Nephron progenitor cell (in vitro differentiated cells): ENCODE measurements around the gene GLTP.

ENCODE experiments used
- DNase-seq: peaks from one replicate; pipeline ENCODE4 v3.0.0; 2021
- H3K27ac Mint-ChIP-seq: 2 replicates; pipeline ENCODE4 v1.8.0; 2021; ENCODE audit warnings: mild to moderate bottlenecking, moderate library complexity, mixed read lengths
- H3K27me3 Mint-ChIP-seq: 2 replicates; pipeline ENCODE4 v1.8.0; 2021; ENCODE audit warnings: mild to moderate bottlenecking, low read depth, mixed read lengths; ENCODE audit not compliant: poor library complexity
- H3K36me3 Mint-ChIP-seq: 2 replicates; pipeline ENCODE4 v1.8.0; 2021; ENCODE audit warnings: low read depth, mixed read lengths
- H3K4me1 Mint-ChIP-seq: 2 replicates; pipeline ENCODE4 v1.8.0; 2021; ENCODE audit warnings: mixed read lengths
- H3K4me3 Mint-ChIP-seq: 2 replicates; pipeline ENCODE4 v1.8.0; 2021; ENCODE audit warnings: mild to moderate bottlenecking, moderate library complexity, mixed read lengths
- H3K9me3 Mint-ChIP-seq: 2 replicates; pipeline ENCODE4 v1.8.0; 2021; ENCODE audit warnings: mild to moderate bottlenecking, moderate library complexity, mixed read lengths
- CTCF ChIP-seq: fragments of 200-600 bp; sonication (generic); IDR thresholded peaks from 2 replicates; pipeline ENCODE4 v1.5.0; 2021; ENCODE audit warnings: antibody characterized with exemption

The GLTP gene

GRCh38 chr12:109925185-109925840, 45.0 kb upstream of the GLTP start:
- H3K9me3 Mint-ChIP-seq = no peaks in the 10 kb centered on the region
- H3K36me3 Mint-ChIP-seq = peaks cover 13% of the 10 kb centered on the region
- peaks cover 6% of the 10 kb centered on the region for H3K27me3 Mint-ChIP-seq
- H3K4me3 Mint-ChIP-seq = peak overlapping the region; percentile 10
- peak; percentile 42 for DNase-seq
- TF ChIP-seq CTCF = no peak
- H3K27ac Mint-ChIP-seq = peak overlapping the region; percentile 92
- peaks cover 34% of the 10 kb centered on the region for H3K4me1 Mint-ChIP-seq

- Mint-ChIP-seq H3K4me1 (peaks cover 34% of the 10 kb centered on the region), H3K4me3 (no peak overlapping the region), H3K27ac (no peak overlapping the region), H3K9me3 (no peaks in the 10 kb centered on the region), H3K36me3 (peaks cover 23% of the 10 kb centered on the region), H3K27me3 (peaks cover 9% of the 10 kb centered on the region)
- DNase-seq = no peak
- no peak for TF ChIP-seq CTCF
Measured at GRCh38 chr12:109923481-109924245, 43.3 kb upstream of the GLTP start.

DNA sequence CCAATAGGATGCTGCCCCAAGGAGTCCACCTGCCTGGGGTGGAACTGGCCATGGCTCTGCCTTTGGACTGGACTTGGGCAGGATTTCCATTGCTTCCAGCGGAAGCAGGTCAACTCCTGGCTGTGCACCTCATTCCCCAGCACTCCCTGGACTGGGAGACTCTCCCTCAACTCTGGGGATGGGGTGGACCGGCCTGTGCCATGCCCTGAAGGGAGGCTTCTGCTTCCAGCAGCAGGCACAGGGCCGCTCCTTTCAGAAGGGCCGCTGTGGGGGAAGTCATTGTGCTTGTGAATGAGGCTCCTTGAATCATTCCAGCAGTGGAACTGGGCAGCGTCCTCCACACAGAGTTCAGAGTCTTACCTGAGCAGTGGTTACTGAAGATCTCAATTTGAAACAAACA, 42.7 kb upstream of the GLTP start:
- peak overlapping the region; percentile 57 for H3K27ac Mint-ChIP-seq
- no peak for TF ChIP-seq CTCF
- H3K27me3 Mint-ChIP-seq = peaks cover 11% of the 10 kb centered on the region
- peaks cover 34% of the 10 kb centered on the region for H3K4me1 Mint-ChIP-seq
- no peaks in the 10 kb centered on the region for H3K9me3 Mint-ChIP-seq
- DNase-seq = no peak
- H3K36me3 Mint-ChIP-seq = peaks cover 27% of the 10 kb centered on the region
- no peak overlapping the region for H3K4me3 Mint-ChIP-seq

DNA sequence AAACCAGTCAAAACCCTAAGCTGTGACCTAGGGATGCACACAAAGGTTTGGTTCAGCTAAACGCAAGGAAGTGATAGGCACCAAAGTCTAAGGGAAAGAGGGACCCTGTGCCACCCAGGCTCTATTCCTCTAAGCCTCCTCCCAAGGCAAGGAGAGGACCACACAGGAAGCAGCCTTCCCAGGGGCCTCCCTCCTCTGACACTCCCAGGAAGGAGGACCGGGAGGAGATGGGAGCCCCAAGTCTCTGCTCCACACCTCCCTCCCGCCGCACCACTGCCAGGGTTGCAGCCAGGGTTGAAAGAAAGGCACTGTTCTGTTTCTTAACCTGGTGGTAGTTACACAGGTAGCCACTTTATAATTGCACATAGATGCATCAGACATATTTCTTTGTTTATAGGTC, 41.6 kb upstream of the GLTP start:
- no peak for DNase-seq
- H3K27me3 Mint-ChIP-seq = peaks cover 12% of the 10 kb centered on the region
- no peak overlapping the region for H3K4me3 Mint-ChIP-seq

GRCh38 chr12:109920261-109920780, 40.0 kb upstream of the GLTP start:
- peaks cover 48% of the 10 kb centered on the region for H3K36me3 Mint-ChIP-seq
- peaks cover 12% of the 10 kb centered on the region for H3K27me3 Mint-ChIP-seq
- H3K27ac Mint-ChIP-seq = peak overlapping the region; percentile 70
- DNase-seq = no peak
- TF ChIP-seq CTCF = no peak
- no peak overlapping the region for H3K4me3 Mint-ChIP-seq
- no peaks in the 10 kb centered on the region for H3K9me3 Mint-ChIP-seq
- peaks cover 29% of the 10 kb centered on the region for H3K4me1 Mint-ChIP-seq

More for the DNA sequence above, 41.6 kb upstream of the GLTP start:
- H3K9me3 Mint-ChIP-seq = no peaks in the 10 kb centered on the region
- H3K36me3 Mint-ChIP-seq = peaks cover 31% of the 10 kb centered on the region
- TF ChIP-seq CTCF = no peak
- peak overlapping the region; percentile 48 for H3K27ac Mint-ChIP-seq
- H3K4me1 Mint-ChIP-seq = peaks cover 34% of the 10 kb centered on the region
